OCI-LY3 (cell line): ENCODE data around the gene MBTD1.

Experiments
- CTCF ChIP-seq: fragments of 200-600, 300-600 bp; sonication (generic); IDR thresholded peaks from 2 replicates; pipeline ENCODE4 v1.5.1; 2014; ENCODE audit warnings: antibody characterized with exemption, low read length, low read depth
- EZH2phosphoT487 ChIP-seq: fragments of 200-600 bp; shearing (Covaris generic); IDR thresholded peaks from 2 replicates; pipeline ENCODE4 v1.6.1; 2018; ENCODE audit warnings: antibody characterized with exemption, mixed run types, low read depth

GRCh38 chr17:51147650-51148049 is 112.2 kb downstream of the MBTD1 start:
- TF ChIP-seq CTCF, result no peak
- no peak for TF ChIP-seq EZH2phosphoT487
